ENCODE measurements around the gene EPHB3. TPM values are rescaled to one million over a fixed set of nuclear protein-coding genes. Genes with fewer than 3 reads are reported as not detected.

Gene EPHB3
- total and polyA plus RNA-seq, 2 of the 4 experiments (the other 2 are of a cell fraction) = 0.72 to 2.9 TPM

GRCh38 chr3:184595726-184596125 is 34.1 kb downstream of the EPHB3 start:
- ATAC-seq (ENCODE audit: low read depth) (no peak), DNase-seq (no peak)
- no peak for TF ChIP-seq CEBPB (IDR thresholded peaks at IDR 0.05; ENCODE audit: low read depth, low read length)
- no peak for TF ChIP-seq MXI1 (IDR thresholded peaks at IDR 0.05; ENCODE audit: borderline replicate concordance, low read depth, low read length)
- TF ChIP-seq NFE2L2 (IDR thresholded peaks at IDR 0.05; ENCODE audit: low read depth, low read length) = no peak
- no peak for TF ChIP-seq CHD1 (IDR thresholded peaks at IDR 0.05; ENCODE audit: low read depth, low read length)
- no peak for TF ChIP-seq MAZ (IDR thresholded peaks at IDR 0.05; ENCODE audit: borderline replicate concordance, low read depth, low read length)
- TF ChIP-seq MAFK (IDR thresholded peaks at IDR 0.05; ENCODE audit: low read depth, low read length) = no peak
- no peak for TF ChIP-seq ELK1 (IDR thresholded peaks at IDR 0.05; ENCODE audit: borderline replicate concordance, low read depth, low read length)
- TF ChIP-seq POLR2A (IDR thresholded peaks at IDR 0.05; ENCODE audit: low read depth, low read length) = no peak
- TF ChIP-seq RCOR1 (IDR thresholded peaks at IDR 0.05; ENCODE audit: insufficient replicate concordance, low read length) = no peak
- no peak for TF ChIP-seq USF2 (IDR thresholded peaks at IDR 0.05; ENCODE audit: low read depth, low read length)
- no peak for TF ChIP-seq FOS (IDR thresholded peaks at IDR 0.05; ENCODE audit: low read depth, low read length)
- TF ChIP-seq CTCF (conservative IDR thresholded peaks at IDR 0.05; ENCODE audit: low read depth, low read length) = no peak
- TF ChIP-seq RFX5 (IDR thresholded peaks at IDR 0.05; ENCODE audit: low read depth, low read length) = no peak
- no peak for TF ChIP-seq BHLHE40 (IDR thresholded peaks at IDR 0.05; ENCODE audit: low read depth, low read length)
- TF ChIP-seq RAD21 (IDR thresholded peaks at IDR 0.05; ENCODE audit: low read length) = no peak
- no peak for TF ChIP-seq SMC3 (IDR thresholded peaks at IDR 0.05; ENCODE audit: low read depth, low read length)
- H4K5ac ChIP-seq (ENCODE audit: low read depth, low read length) = no peak overlapping the region
- no peak overlapping the region for H2AK5ac ChIP-seq (ENCODE audit: low read depth, low read length)
- H3K14ac ChIP-seq (replicated peaks; ENCODE audit: low read depth, low read length) = no peak overlapping the region
- no peak overlapping the region for H3K4ac ChIP-seq (ENCODE audit: low read depth, low read length)
- H2AK9ac ChIP-seq (replicated peaks; ENCODE audit: low read depth, low read length, poor library complexity) = no peak overlapping the region
- H4K91ac ChIP-seq (ENCODE audit: insufficient read depth, low read depth, low read length) = no peak overlapping the region
- H2BK5ac ChIP-seq (ENCODE audit: low read depth, low read length, poor library complexity, severe bottlenecking) = no peak overlapping the region
- no peak overlapping the region for H3K18ac ChIP-seq (ENCODE audit: low read depth, low read length)
- dilution Hi-C loops (cut with HindIII; ENCODE audit: low sequenced_read_pairs, unreplicated experiment) (no loop called here), in situ Hi-C loops (cut with MboI; ENCODE audit: low sequenced_read_pairs) (no loop called here), intact Hi-C loops (cut with micrococcal nuclease) (no loop called here)
- no peak overlapping the region for H3K23ac ChIP-seq (ENCODE audit: low read depth, low read length)
- no TSS peak for BruUV-seq (replicated peaks)
- H3K36me3 ChIP-seq (ENCODE audit: control insufficient read depth, insufficient read depth, low read length) = no peaks in the 10 kb centered on the region
- ChIA-PET CTCF (no interaction called here), POLR2A (ENCODE audit: unreplicated experiment) (no interaction called here)
- no peak overlapping the region for H4K8ac ChIP-seq (ENCODE audit: low read depth in 2 of 2, low read length in 2 of 2)
- H3K9ac ChIP-seq (ENCODE audit: low read depth, low read length) = no peak overlapping the region
- H2BK20ac ChIP-seq (ENCODE audit: low read depth, low read length) = no peak overlapping the region
- H3K4me2 ChIP-seq (ENCODE audit: low read depth, low read length) = no peak overlapping the region
- no peak overlapping the region for H3K27ac ChIP-seq (ENCODE audit: insufficient read depth, low read length)
- H3K9me1 ChIP-seq (ENCODE audit: insufficient read depth, low read length) = no peaks in the 10 kb centered on the region
- no peak overlapping the region for H2AFZ ChIP-seq (replicated peaks; ENCODE audit: low read length, poor library complexity)
- H3K9me3 ChIP-seq (ENCODE audit: control insufficient read depth, insufficient read depth, low read length) = no peaks in the 10 kb centered on the region
- peaks cover 16% of the 10 kb centered on the region; the same call in 1 of the 2 replicates for H3K4me1 ChIP-seq (ENCODE audit: control insufficient read depth, insufficient read depth, low read length)
- no peak overlapping the region for H3K4me3 ChIP-seq (ENCODE audit: insufficient read depth, low read depth, low read length)
- H2BK120ac ChIP-seq (ENCODE audit: low read depth, low read length) = no peak overlapping the region
- H4K20me1 ChIP-seq (ENCODE audit: insufficient read depth, low read length) = no peaks in the 10 kb centered on the region
- no peak overlapping the region for H3K56ac ChIP-seq (ENCODE audit: extremely low read depth, insufficient read depth, low read length)
- H2BK15ac ChIP-seq (ENCODE audit: low read depth, low read length) = no peak overlapping the region
- no peaks in the 10 kb centered on the region for H3K79me1 ChIP-seq (ENCODE audit: low read depth in 1 of 2, low read length in 2 of 2)
- WGBS, 2 experiments (ENCODE audit: extremely low coverage in 2 of 2, insufficient read length in 1 of 2) = 72% methylated on average over 2 of the region's 8 CpGs; no CpG with 5 or more reads in 1 of the 2 experiments
- H3K27me3 ChIP-seq (ENCODE audit: control insufficient read depth, insufficient read depth, low read length) = peaks cover 8% of the 10 kb centered on the region
